Measurements from ENCODE around the gene PRXL2B. TPM values are rescaled to one million over a fixed set of nuclear protein-coding genes. Genes with fewer than 3 reads are reported as not detected.

The PRXL2B gene
- total RNA-seq, 1 experiment from 2014 or later = 32.2 TPM

GRCh38 chr1:2589431-2590232 is 3.1 kb downstream of the PRXL2B start:
- Histone ChIP-seq H3K79me2 (ENCODE audit: insufficient read depth, low read length) (no peaks in the 10 kb centered on the region; the same call in 1 of the 2 replicates), H3K4me1 (ENCODE audit: control insufficient read depth in 1 of 2, insufficient read depth in 2 of 2, low read length in 2 of 2) (peaks cover 4 to 18% of the 10 kb centered on the region in 2 experiments; a peak in 2 of 4 replicates), H2AFZ (ENCODE audit: low read depth, low read length, poor library complexity, severe bottlenecking) (no peak overlapping the region), H3K27me3 (ENCODE audit: insufficient read depth, low read length) (no peaks in the 10 kb centered on the region), H3K9ac (ENCODE audit: low read length) (no peak overlapping the region), H4K20me1 (ENCODE audit: insufficient read depth) (no peaks in the 10 kb centered on the region), H3K4me2 (ENCODE audit: low read length) (no peak overlapping the region), H3K9me2 (ENCODE audit: insufficient read depth) (no peaks in the 10 kb centered on the region), H3K36me3 (ENCODE audit: control insufficient read depth in 1 of 2, insufficient read depth in 2 of 2, low read length in 2 of 2) (no peaks in the 10 kb centered on the region), H3K4me3 (replicated peaks in 1 of 2; ENCODE audit: low read depth in 1 of 2, low read length in 2 of 2) (no peak overlapping the region), H3K9me3 (ENCODE audit: control insufficient read depth in 1 of 2, insufficient read depth in 1 of 2, low read depth in 1 of 2, low read length in 2 of 2) (no peaks in the 10 kb centered on the region), H3K27ac (ENCODE audit: low read depth, low read length) (no peak overlapping the region)
- BruUV-seq (replicated peaks) = no TSS peak
- POLR2A ChIA-PET = no interaction called here
- CTCF ChIA-PET = no interaction called here
- intact Hi-C loops (cut with micrococcal nuclease) = loop anchor here (10.0 kb wide), 1 partner anchor 1015 kb away; no protein-coding TSS in a partner anchor
- RAD21 ChIA-PET (ENCODE audit: low non-redundant PET in 1 of 2, low total read pairs in 2 of 2, uncharacterized antibody in 2 of 2, unreplicated experiment in 2 of 2) = no interaction called here
- ATAC-seq (no peak), DNase-seq (ENCODE audit: low read depth, low spot score) (no peak)
- TF ChIP-seq CBX3 (IDR thresholded peaks at IDR 0.05; ENCODE audit: low read depth) = no peak
- TF ChIP-seq, protein P1, sequence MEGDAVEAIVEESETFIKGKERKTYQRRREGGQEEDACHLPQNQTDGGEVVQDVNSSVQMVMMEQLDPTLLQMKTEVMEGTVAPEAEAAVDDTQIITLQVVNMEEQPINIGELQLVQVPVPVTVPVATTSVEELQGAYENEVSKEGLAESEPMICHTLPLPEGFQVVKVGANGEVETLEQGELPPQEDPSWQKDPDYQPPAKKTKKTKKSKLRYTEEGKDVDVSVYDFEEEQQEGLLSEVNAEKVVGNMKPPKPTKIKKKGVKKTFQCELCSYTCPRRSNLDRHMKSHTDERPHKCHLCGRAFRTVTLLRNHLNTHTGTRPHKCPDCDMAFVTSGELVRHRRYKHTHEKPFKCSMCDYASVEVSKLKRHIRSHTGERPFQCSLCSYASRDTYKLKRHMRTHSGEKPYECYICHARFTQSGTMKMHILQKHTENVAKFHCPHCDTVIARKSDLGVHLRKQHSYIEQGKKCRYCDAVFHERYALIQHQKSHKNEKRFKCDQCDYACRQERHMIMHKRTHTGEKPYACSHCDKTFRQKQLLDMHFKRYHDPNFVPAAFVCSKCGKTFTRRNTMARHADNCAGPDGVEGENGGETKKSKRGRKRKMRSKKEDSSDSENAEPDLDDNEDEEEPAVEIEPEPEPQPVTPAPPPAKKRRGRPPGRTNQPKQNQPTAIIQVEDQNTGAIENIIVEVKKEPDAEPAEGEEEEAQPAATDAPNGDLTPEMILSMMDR (IDR thresholded peaks at IDR 0.05 in 2 of 3, conservative IDR thresholded peaks at IDR 0.05 in 1 of 3; ENCODE audit: borderline replicate concordance in 1 of 3, insufficient read depth in 1 of 3, low read depth in 2 of 3, low read length in 2 of 3) = no peak
- TF ChIP-seq, protein P2, sequence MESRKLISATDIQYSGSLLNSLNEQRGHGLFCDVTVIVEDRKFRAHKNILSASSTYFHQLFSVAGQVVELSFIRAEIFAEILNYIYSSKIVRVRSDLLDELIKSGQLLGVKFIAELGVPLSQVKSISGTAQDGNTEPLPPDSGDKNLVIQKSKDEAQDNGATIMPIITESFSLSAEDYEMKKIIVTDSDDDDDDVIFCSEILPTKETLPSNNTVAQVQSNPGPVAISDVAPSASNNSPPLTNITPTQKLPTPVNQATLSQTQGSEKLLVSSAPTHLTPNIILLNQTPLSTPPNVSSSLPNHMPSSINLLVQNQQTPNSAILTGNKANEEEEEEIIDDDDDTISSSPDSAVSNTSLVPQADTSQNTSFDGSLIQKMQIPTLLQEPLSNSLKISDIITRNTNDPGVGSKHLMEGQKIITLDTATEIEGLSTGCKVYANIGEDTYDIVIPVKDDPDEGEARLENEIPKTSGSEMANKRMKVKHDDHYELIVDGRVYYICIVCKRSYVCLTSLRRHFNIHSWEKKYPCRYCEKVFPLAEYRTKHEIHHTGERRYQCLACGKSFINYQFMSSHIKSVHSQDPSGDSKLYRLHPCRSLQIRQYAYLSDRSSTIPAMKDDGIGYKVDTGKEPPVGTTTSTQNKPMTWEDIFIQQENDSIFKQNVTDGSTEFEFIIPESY (IDR thresholded peaks at IDR 0.05; ENCODE audit: extremely low read depth, insufficient replicate concordance, low read length) = no peak
- no peak for TF ChIP-seq SRF (IDR thresholded peaks at IDR 0.05; ENCODE audit: low read depth)
- TF ChIP-seq, protein P3, sequence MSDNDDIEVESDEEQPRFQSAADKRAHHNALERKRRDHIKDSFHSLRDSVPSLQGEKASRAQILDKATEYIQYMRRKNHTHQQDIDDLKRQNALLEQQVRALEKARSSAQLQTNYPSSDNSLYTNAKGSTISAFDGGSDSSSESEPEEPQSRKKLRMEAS (IDR thresholded peaks at IDR 0.05) = no peak
- no peak for TF ChIP-seq EZH2 (IDR thresholded peaks at IDR 0.05)
- TF ChIP-seq TCF7L2 (IDR thresholded peaks at IDR 0.05; ENCODE audit: borderline replicate concordance, extremely low read depth, insufficient read depth, insufficient read length) = no peak
- TF ChIP-seq POLR2AphosphoS5 (IDR thresholded peaks at IDR 0.05; ENCODE audit: low read depth, low read length) = no peak
- TF ChIP-seq, protein P4, sequence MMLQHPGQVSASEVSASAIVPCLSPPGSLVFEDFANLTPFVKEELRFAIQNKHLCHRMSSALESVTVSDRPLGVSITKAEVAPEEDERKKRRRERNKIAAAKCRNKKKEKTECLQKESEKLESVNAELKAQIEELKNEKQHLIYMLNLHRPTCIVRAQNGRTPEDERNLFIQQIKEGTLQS (IDR thresholded peaks at IDR 0.05) = no peak
- no peak for TF ChIP-seq POLR2A (IDR thresholded peaks at IDR 0.05; ENCODE audit: borderline replicate concordance, extremely low read depth, insufficient read depth, insufficient read length)
- TF ChIP-seq REST (IDR thresholded peaks at IDR 0.05; ENCODE audit: low read depth) = no peak
- no peak for TF ChIP-seq SP1 (IDR thresholded peaks at IDR 0.05; ENCODE audit: low read depth)
- no peak for TF ChIP-seq JUND (IDR thresholded peaks at IDR 0.05)
- TF ChIP-seq EGR1 (IDR thresholded peaks at IDR 0.05; ENCODE audit: low read depth) = no peak
- TF ChIP-seq SIN3A (IDR thresholded peaks at IDR 0.05; ENCODE audit: low read depth) = no peak
- no peak for TF ChIP-seq CEBPB (IDR thresholded peaks at IDR 0.05; ENCODE audit: low read depth)
- TF ChIP-seq EZH2phosphoT487 (IDR thresholded peaks at IDR 0.05; ENCODE audit: borderline replicate concordance) = no peak
- TF ChIP-seq ZNF274 (IDR thresholded peaks at IDR 0.05; ENCODE audit: low read depth, low read length) = no peak

Measured in HCT116 (cell line).